Gastroesophageal sphincter (tissue), 3 donors: Measurements from ENCODE around the gene ZNF555.
A peak's percentile ranks its signal among the peaks of the same experiment; 100 is the strongest.

Experiments
- CTCF ChIP-seq, 4 experiments: fragments of 200-600 bp in 2 of 4; fragments of 450-650 bp in 2 of 4; sonication (generic) in 1 of 4; IDR thresholded peaks; one replicate each; pipeline ENCODE4 v1.5.1; 2017 to 2019; ENCODE audit warnings: antibody characterized with exemption in 4 of 4, mild to moderate bottlenecking in 2 of 4, moderate library complexity in 2 of 4
- EP300 ChIP-seq: sonication (generic); formaldehyde crosslinking; IDR thresholded peaks from one replicate; pipeline ENCODE4 v1.6.1; 2017; ENCODE audit warnings: antibody characterized with exemption, mild to moderate bottlenecking
- POLR2A ChIP-seq, 2 donors: fragments of 450-650 bp; IDR thresholded peaks; one replicate each; pipeline ENCODE4 v1.6.1; 2017; ENCODE audit warnings: antibody characterized with exemption in 2 of 2, mild to moderate bottlenecking in 2 of 2, moderate library complexity in 1 of 2
- POLR2AphosphoS5 ChIP-seq: sonication (generic); formaldehyde crosslinking; IDR thresholded peaks from one replicate; pipeline ENCODE4 v1.6.1; 2017; ENCODE audit warnings: antibody characterized with exemption

DNA sequence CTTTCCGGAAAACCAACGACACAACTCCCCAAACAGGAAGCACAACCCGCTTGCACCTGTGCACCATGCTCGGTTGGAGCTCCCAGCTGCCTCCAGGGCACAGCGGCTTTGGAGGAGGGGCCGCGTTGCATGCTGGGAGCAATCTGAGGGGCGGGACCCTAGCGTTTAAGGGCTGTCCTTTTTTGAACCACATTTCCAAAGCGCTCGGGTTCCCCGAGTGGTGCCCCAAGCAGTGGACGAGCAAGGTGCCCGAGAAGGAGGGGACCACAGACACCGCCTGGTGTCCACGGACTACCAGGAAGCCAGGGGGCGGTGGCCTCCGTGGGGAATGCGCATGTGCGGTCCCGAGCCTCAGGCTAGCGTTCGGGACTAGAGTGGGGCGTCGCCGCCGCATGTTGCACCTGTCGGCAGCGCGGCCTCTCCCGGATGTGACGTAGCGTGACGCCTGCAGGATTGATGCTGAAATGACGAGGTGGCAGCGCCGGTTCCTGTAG is 47.5 kb downstream of the ZNF555 start:
- TF ChIP-seq POLR2A (IDR thresholded peaks at IDR 0.05) (no peak), CTCF (IDR thresholded peaks at IDR 0.05) (peak in 1 of 4 experiments; percentile 25), POLR2AphosphoS5 (no peak), EP300 (no peak)
